Activated CD8-positive, alpha-beta memory T cell treated with anti-CD3 and anti-CD28 coated beads for 1 hour (primary cell): ENCODE data around the gene SPPL2B.

Experiments
- DNase-seq, 2 donors: peaks; one replicate each; pipeline ENCODE4 v3.0.0-alpha.2; 2020; ENCODE audit warnings: low read depth in 1 of 2; ENCODE audit errors: extremely low read depth in 1 of 2

SPPL2B gene

GRCh38 chr19:2296141-2296540 is 32.3 kb upstream of the SPPL2B start:
- no peak for DNase-seq

- DNase-seq = no peak
Observed at GRCh38 chr19:2300533-2300932, 28.0 kb upstream of the SPPL2B start.

DNA sequence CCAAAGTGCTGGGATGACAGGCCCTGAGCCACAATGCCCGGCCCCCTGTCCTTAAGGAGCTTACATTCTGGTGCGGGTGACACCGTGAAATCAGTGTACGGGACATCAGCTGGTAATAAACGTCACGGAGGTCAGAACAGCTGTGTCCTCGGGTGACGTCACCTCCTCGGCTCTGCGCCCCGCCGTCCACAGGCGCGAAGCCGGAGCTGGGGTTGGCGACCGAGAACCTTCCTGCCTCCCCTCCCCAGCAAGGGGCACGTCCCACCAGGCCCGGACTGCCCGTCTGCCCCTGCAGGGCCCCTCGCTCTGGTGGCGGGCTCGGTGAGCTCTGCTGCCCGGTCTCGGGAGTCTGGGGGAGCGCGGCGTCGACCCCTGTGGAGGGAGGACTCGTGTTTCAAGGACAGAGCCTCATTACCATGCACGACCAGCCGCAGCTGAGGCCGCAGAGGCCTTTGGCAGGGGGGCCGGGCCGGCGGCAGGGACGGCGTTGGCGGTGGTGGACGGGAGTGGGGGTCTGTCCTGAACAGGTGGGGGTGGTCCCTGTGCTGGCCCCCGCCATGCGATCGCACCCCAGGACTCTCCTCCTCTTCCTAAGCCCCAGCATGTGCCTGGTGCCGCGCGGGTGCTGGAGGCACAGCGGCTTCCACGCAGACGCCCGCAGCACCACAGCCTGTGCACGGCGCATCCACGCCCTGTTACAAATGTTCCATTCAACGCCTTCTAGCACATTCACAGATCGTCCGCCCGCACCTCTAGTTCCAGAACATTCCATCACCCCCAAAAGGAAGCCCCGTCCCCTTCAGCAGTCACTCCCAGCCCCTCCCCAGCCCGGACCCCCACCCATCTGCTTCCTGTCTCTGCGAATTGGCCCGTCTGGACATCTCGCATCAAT is 25.9 kb upstream of the SPPL2B start:
- DNase-seq = no peak

- DNase-seq = no peak
Observed at GRCh38 chr19:2303211-2303798, 25.2 kb upstream of the SPPL2B start.

- DNase-seq = no peak
Observed at GRCh38 chr19:2305452-2306280, 22.8 kb upstream of the SPPL2B start.

- no peak for DNase-seq
Observed at GRCh38 chr19:2306281-2306806, 22.1 kb upstream of the SPPL2B start.

DNA sequence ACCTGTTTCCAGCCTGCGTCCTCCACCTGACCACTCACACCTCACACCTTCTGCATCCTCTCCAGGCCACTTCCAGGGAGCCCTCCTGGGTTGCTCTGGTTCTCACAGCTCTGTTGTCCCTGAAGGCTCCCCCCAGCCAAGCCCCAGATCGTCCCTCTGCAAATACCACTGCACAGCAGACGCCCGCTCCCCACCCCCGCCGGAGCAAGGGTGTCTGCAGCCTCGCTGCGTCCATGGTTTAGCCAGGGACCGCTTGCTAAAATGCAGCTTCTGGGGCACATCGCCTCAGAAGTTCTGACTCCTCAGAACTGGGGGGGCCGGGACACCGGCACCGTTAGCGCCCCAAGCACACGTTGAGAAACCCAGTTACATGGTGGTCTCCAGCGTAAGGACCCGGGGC is 21.5 kb upstream of the SPPL2B start:
- DNase-seq = no peak

DNA sequence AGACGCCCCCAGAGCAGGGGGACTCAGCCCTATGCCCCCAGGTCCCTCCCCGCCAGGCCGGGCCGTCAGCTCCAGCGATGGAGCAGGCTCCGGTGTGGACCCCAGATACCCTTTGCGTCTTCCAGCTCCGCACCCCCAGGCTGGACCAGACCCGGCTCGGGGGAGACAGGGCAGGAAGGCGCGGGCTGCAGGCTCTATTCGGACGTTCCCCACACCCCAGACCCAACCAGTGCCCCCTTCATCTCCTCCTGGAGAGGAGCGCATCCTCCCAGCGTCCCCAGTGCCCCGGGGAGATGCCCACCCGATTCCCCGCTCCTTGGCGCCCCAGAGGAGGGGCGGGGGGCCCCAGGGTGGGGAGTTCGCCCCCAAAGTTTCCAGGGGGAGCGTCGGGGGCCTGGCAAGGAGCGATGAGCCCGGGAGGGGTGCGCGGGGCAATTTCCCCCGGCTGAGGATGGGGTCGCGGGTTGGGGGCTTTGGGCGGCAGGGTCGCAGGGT is 20.9 kb upstream of the SPPL2B start:
- no peak for DNase-seq

DNA sequence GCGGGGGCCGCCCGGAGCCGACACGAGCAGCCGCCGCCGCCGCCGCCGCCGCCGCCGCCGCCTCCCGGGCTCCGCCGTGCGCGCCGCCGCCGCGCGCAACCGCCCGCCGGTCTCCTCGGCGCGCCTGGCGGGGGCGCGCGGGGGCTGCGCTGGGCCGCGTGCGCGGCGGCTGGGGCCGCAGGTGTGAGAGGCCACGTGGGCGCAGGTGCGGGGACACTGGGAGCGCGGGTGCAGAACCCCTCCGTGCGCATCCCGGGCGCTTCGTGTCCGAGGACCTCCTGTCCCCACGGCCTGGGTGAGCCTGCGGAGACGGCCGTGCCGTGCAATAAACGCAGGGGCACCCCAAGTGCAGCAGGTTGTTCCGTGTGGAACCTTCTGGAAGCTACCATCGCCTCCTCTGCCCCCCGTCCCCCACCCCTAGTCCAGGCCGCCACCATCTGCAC is 20.3 kb upstream of the SPPL2B start, which contains the start of gene LINGO3:
Gene LINGO3, minus strand, starts transcription at position 41 of the 443 bp plus-strand sequence. CDS start 16,378 bp downstream, outside the sequence.
- DNase-seq = no peak

DNA sequence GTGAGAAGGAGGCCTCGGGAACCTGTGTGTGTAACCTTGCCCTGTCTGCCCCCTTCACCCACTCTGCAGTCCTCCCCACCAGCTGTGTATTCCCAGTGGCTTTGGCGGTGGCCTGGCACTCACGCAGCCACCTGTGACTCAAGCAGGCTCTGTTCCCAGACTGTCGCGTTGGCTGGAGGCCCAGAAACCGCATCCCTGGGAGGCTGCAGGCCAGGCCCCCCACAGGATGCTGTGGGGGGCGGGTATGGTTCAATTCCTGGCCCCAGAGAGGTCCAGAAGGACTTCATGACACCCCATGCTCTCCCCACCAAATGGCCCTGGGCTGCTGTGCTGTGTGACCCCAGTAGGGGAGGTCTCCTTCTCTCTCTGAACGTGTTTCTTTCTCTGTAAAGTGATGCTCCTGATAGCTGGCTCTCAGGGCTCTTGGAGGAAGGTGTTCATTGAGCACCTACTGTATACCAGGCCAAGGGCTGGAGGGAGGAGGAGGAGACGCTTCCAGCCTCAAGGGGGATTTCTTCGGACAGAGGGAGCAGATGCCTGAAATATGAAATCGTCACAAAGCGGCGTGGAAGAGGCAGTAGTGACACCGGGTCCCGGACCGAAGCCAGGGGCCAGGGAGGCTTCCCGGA is 18.6 kb upstream of the SPPL2B start:
- no peak for DNase-seq

GRCh38 chr19:2311093-2311492 is 17.4 kb upstream of the SPPL2B start:
- DNase-seq = no peak

DNA sequence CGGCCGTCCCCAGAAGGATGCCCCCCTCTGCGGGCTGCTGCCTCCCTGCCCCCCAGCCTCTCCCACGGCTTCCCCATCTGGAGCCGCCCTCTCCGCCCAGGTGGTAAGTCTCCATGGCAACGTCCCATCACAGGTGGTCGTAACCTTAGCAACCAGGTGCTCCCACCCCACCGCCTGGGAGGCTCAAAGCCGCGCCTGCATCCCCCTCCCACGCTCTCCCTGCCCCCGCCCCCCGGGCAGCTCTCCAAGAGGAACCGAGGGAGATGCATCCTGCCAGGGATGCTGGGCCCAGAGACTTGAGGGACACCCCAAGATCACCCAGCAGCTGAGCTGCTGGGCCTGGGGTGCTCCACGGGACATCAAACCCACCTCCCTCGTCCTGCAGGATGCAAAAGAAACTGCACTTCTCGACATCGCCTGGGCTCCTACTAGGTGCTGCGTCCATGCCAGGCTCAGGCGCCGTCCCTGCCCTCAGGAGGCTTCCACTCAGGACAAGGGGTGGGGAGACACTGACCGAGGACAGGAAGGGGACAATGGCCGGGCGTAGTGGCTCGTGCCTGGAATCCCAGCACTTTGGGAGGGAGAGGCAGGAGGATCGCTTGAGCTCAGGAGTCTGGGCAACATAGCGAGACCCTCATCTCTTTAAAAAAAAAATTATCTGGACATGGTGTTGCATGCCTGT is 15.5 kb upstream of the SPPL2B start:
- DNase-seq = no peak

- no peak for DNase-seq
Observed at GRCh38 chr19:2315121-2315817, 13.2 kb upstream of the SPPL2B start.

DNA sequence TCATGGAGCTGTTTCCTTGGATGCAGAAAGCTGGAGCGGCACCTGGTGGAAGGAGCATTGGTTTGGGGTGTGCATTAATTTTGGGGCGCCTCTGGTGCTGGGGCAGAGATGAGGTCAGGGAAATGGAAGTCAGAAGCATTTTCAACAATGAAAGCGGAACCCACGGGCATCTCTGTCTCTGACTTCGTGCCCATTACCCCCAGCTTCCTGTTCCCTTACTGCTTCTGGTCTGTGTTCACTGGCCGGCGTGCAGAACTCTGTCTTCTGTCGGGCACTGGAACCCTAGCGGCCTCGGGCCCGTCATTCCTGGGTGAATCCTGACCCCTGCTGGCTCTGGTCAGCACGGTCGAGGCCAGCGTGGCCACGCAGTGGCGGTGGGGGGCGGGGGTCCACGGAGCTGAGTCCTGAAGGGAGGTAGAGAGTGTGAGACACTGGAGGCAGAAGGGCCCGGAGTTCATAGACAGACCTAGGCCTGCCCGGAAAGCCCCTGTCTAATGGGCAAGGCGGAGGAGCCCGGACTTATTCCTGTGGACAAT is 12.6 kb upstream of the SPPL2B start:
- no peak for DNase-seq

DNA sequence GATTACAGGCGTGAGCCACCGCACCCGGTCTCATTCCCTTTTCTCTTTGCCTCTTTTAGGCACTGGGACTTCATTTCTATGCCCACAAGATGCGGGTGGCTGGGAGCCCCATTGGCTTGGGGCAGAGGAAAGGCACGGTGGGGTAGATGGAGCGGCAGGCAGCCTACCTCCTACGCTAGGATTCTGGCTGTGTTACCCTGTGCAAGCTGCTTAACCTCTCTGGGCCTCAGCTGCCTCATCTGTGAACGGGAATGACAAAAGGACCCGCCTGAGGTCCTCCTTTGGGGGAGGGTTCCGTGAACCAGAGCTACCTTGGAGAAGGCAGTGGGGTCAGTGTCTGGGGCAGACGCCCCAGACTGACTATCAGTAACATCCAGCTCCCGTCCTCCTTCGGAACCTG is 11.2 kb upstream of the SPPL2B start:
- DNase-seq = no peak

DNA sequence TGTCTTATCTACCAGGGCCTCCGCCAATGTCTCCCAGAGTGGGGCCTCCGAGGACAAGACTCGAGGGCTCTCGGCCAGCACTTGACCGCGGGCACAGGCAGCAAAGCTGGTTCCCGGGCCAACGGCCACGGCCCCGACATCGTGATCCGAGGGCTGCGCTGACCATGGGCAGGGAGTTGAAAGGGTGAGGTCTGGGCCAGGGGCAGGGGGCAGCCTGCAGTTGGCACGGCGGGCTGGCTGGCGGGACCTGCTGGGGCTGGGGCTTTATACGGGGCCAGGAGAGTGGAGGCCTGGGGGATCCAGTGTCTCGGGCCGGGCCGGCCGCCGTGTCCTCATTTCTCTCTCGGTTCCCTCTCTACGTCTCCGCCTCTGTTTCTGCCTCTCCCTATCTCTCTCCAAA is 10.7 kb upstream of the SPPL2B start:
- no peak for DNase-seq

GRCh38 chr19:2318923-2319322 is 9.6 kb upstream of the SPPL2B start:
- DNase-seq = no peak

- DNase-seq = no peak
Observed at GRCh38 chr19:2319551-2319950, 8.9 kb upstream of the SPPL2B start.

- no peak for DNase-seq
Observed at GRCh38 chr19:2320049-2320448, 8.4 kb upstream of the SPPL2B start.
